Right ventricle myocardium inferior (tissue), 1 donor: Measurements from ENCODE around the gene PNPLA3. TPM values are rescaled to one million over a fixed set of nuclear protein-coding genes. Genes with fewer than 3 reads are reported as not detected.

Experiments
- ATAC-seq: fragments of 200-7000 bp; cut with Tn5 transposase; one replicate; pipeline ENCODE4 v1.9.1; 2020; ENCODE audit warnings: mild to moderate bottlenecking, moderate library complexity
- DNase-seq: peaks from one replicate; pipeline ENCODE4 v3.0.0; 2021; ENCODE audit errors: missing footprints
- intact Hi-C: fragments of 100-400 bp; cut with DNase I; formaldehyde crosslinking; loops from one replicate; pipeline ENCODE4 v1.11.0; 2022
- long read RNA-seq: library from polyadenylated mRNA; unstranded; transcript quantifications from one replicate; pipeline ENCODE4 v2.0.0, GENCODE V29; 2021
- total RNA-seq: library from RNA; stranded (reverse); fragmentation: NEBNext Ultra II Directional; extraction: Animal tissue kit (Norgen Biotek cat#: 25700); gene quantifications from one replicate; pipeline ENCODE4 v1.2.1, GENCODE V29; 2021
- donor health status: DM: no; HTN: yes; CAD: no; lungs with severe emphysema.

The PNPLA3 gene
- total RNA-seq: 0.46 TPM
- long read RNA-seq: 0 reads

- DNase-seq (peak; percentile 94), ATAC-seq (peak; percentile 94)
These were observed at the start of gene PNPLA3 for GRCh38 chr22:43923631-43924464. PNPLA3 (plus strand) TSS chr22:43923805; CDS start chr22:43923912, 107 bp downstream.

DNA sequence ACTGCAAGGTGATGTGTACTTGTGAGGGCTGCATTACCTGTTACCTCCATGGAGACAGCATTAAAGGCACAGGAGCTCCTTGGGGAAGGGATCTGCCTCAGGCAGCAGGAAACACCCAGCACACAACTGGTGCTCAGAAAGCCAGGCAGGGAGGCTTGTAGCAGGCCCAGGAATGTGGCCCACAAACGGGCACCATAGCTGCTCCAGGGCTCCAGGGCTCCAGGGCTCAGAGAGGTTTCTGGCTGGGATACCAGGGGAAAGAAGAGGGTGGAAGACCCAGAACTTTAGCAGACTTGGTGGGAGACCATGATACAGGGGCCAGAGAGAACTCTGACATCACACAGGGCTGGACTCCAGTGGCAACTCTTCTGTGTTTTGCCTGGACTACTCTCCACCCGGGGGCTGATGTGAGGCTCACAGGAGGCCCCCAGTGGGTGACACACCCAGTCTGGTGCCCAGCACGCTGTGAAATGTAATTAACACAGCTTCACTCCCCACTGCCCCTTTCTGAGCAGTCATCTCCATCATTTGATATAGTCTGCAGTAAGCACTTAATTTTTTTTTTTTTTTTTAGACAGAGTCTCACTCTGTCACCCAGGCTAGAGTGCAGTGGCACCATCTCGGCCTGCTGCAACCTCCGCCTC is 46.6 kb upstream of the PNPLA3 start:
- intact Hi-C loops: no loop called here
- ATAC-seq: no peak
- DNase-seq: no peak

More at GRCh38 chr22:43923631-43924464, at the start of gene PNPLA3:
- intact Hi-C loops: no loop called here

- DNase-seq (no peak), ATAC-seq (no peak)
- intact Hi-C loops: no loop called here
These were observed 45.4 kb upstream of the PNPLA3 start for GRCh38 chr22:43878079-43878795.

- ATAC-seq: no peak
- intact Hi-C loops: no loop called here
- DNase-seq: no peak
These were observed 44.6 kb upstream of the PNPLA3 start for GRCh38 chr22:43878831-43879550.

GRCh38 chr22:43879901-43880540 is 43.6 kb upstream of the PNPLA3 start:
- ATAC-seq (peak; percentile 4), DNase-seq (no peak)
- intact Hi-C loops: no loop called here

DNA sequence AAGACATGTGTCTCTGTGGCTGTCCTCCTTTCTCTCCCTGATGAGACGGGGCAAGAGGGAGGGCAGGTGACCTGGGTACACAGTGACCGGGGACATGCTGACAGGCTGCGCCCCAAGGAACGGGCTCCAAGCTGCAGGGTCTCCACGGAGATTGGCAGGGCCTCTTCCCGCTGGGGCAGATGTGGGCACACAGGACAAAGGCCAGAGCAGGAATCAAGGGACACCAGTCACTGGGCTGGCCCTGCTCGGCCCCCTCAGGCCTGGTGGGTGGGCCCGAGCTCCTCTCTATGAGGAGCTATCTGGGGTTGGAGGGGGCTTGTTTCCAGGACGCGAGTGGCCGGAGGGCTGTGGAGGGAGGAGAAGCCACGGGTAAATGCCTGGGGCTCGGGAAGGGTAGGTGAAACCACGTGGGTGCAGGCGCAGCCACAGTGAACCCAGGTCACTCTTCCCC is 43.0 kb upstream of the PNPLA3 start:
- intact Hi-C loops: no loop called here
- ATAC-seq (no peak), DNase-seq (no peak)

GRCh38 chr22:43881091-43882061 is 42.2 kb upstream of the PNPLA3 start:
- intact Hi-C loops: no loop called here
- ATAC-seq: no peak
- no peak for DNase-seq

- no peak for DNase-seq
These were observed 41.4 kb upstream of the PNPLA3 start for GRCh38 chr22:43882122-43882767.

GRCh38 chr22:43883012-43883661 is 40.5 kb upstream of the PNPLA3 start:
- DNase-seq (no peak), ATAC-seq (no peak)
- intact Hi-C loops: no loop called here

More at GRCh38 chr22:43882122-43882767, 41.4 kb upstream of the PNPLA3 start:
- ATAC-seq: no peak
- intact Hi-C loops: no loop called here

DNA sequence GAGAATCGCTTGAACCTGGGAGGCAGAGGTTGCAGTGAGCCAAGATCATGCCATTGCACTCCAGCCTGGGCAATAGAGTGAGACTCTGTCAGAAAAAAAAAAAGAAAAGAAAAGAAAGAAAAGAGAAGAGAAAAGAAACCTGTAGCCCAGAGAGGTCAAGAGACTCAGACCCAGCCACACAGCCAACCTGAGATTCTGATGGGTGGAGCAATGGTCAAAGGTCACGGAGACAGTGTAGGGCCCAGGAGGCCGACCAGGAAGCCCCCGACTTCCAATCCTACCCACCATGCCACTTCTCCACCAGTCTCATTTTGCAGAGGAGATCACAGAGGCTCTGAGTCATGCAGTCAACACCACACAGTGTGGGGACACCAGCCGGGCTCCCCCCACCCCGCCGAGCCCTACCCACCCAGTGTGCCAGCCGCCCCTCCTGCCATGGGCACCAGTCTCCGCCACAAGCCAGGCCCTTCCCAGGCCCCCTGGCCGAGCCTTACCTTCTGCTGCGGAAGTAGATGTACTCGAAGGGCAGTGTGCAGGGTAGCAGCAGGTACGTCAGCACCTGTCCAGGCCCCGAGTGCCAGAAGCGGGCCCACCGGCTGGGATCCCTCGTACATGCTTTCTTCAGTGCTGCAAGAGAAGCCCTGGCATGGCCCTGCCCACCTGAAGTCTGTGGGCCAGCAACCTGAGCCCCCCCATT is 39.7 kb upstream of the PNPLA3 start:
- ATAC-seq (no peak), DNase-seq (no peak)
- intact Hi-C loops: no loop called here

DNA sequence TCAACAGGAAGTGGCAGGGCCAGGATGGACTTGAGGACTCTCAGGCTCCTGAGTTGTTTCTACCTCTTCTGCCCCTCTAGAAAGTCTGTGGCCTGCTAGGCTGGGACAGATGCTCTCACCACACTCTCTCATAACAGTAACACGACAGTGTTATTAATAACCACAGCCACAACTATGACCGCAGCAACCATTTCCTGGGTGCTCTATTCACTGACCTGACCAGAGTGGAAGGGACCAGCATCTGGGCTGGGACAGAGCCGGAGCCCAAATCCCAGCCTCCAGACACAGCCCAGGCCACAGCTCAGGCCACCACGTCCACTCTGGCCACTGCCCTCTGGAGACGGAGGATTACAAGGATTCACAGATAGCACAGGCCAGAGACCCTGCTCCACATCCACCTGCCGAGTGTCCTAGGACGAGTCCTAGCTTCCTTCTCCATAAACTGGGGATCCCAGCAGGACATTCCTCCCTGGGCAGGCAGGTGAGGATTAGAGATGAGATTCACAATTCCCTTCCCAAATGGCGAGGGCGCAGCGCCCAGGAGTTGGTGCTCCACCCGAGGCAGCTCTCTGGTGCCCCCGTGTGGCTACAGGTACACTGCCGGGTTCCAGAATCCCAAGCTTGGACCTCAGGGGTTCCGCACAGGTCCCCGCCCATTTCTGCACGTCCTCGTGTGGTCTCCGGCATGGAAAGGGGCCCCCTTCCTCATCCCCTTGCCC is 38.8 kb upstream of the PNPLA3 start:
- intact Hi-C loops: loop anchor here (1.0 to 5.0 kb wide), 2 partner anchors 56 to 497 kb away; no protein-coding TSS in a partner anchor
- ATAC-seq (no peak), DNase-seq (no peak)

DNA sequence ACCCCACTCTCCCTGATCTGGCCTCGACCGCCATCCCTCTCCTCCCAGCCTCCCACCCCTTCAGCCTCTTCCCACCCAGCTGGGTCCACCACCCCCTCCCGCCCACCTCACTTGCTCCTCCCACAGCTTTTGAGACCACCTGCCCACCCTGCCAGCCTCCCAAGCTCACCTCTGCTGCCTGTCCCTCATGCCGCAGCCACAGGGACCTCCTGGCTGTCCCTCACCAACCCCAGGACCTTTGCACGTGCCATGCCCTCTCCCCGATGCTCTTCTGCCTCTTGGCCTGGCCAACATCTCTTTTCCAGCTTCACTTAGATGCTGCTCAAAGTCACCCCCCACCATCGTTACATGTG is 38.3 kb upstream of the PNPLA3 start:
- no peak for DNase-seq
- no peak for ATAC-seq
- intact Hi-C loops: loop anchor here (1.0 to 5.0 kb wide), 2 partner anchors 57 to 498 kb away; no protein-coding TSS in a partner anchor

GRCh38 chr22:43885786-43886185 is 37.8 kb upstream of the PNPLA3 start:
- ATAC-seq (no peak), DNase-seq (no peak)
- intact Hi-C loops: loop anchor here (1.0 to 5.0 kb wide), 2 partner anchors 57 to 498 kb away; no protein-coding TSS in a partner anchor

DNA sequence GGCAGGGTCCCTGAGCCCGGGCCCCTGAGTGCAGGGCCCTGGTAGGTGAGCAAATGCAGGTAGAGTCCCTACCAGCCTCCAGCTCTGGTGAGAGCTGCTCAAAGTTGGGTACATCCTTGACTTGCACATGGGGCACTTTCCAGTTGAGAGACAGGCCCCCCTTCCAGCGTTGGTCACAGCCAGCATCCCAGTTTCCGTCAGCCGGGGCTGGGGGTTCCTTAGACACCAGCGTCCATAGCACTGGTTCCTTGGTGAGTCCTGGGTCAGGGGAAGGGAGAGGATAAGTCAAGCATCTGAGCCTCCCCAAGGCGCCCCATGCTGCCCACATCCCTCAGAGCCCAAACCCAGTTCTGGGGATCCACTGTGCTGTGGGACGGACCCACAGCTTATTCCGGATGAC is 37.4 kb upstream of the PNPLA3 start:
- intact Hi-C loops: loop anchor here (5.0 kb wide), 1 partner anchor 499 kb away; no protein-coding TSS in a partner anchor
- DNase-seq (no peak), ATAC-seq (no peak)

- intact Hi-C loops: loop anchor here (5.0 kb wide), 1 partner anchor 500 kb away; no protein-coding TSS in a partner anchor
- no peak for DNase-seq
- ATAC-seq: no peak
These were observed 36.2 kb upstream of the PNPLA3 start for GRCh38 chr22:43887391-43887790.
